IMR-90 (cell line): ENCODE measurements around the gene XCR1. TPM values are rescaled to one million over a fixed set of nuclear protein-coding genes. Genes with fewer than 3 reads are reported as not detected.
A peak's percentile ranks its signal among the peaks of the same experiment; 100 is the strongest.

Source experiments
- ATAC-seq: fragments of 200-7000 bp; cut with Tn5 transposase; 2 replicates; pipeline ENCODE4 v1.9.1; 2020; ENCODE audit warnings: low read depth, mild to moderate bottlenecking, moderate library complexity
- BruUV-seq: library from RNA; stranded (reverse); fragments of 400-500 nt; replicated peaks from 2 replicates; lab custom pipeline; 2021; lab: Mats Ljungman, UMichigan
- CTCF ChIA-PET: fragments of 300-600 bp; formaldehyde crosslinking; extraction: SDS; loops from one replicate; lab custom pipeline; 2021; ENCODE audit warnings: antibody characterized with exemption; lab: Yijun Ruan, JAX
- POLR2A ChIA-PET: fragments of 300-600 bp; sonication (Branson Sonifier 250); formaldehyde crosslinking; loops from one replicate; lab custom pipeline; 2022; ENCODE audit warnings: antibody characterized with exemption; ENCODE audit not compliant: unreplicated experiment; lab: Charles Lee
- DNase-seq: peaks from one replicate; pipeline ENCODE4 v3.0.0; 2013
- H2AFZ ChIP-seq: replicated peaks from 2 replicates; pipeline ENCODE3; 2013; ENCODE audit warnings: low read length, mild to moderate bottlenecking; ENCODE audit not compliant: poor library complexity
- H2AK5ac ChIP-seq: 2 replicates; pipeline ENCODE4 v1.6.1; 2013; ENCODE audit warnings: low read depth, low read length, inconsistent platforms
- H2AK9ac ChIP-seq: replicated peaks from 2 replicates; pipeline ENCODE3; 2013; ENCODE audit warnings: mild to moderate bottlenecking, low read depth, low read length, moderate library complexity; ENCODE audit not compliant: poor library complexity
- H2BK120ac ChIP-seq: 2 replicates; pipeline ENCODE4 v1.6.1; 2013; ENCODE audit warnings: low read depth, low read length, inconsistent platforms
- H2BK15ac ChIP-seq: 3 replicates; pipeline ENCODE4 v1.6.1; 2013; ENCODE audit warnings: low read depth, low read length, inconsistent platforms
- H2BK20ac ChIP-seq: 2 replicates; pipeline ENCODE4 v1.6.1; 2013; ENCODE audit warnings: low read depth, mild to moderate bottlenecking, inconsistent platforms, low read length, moderate library complexity
- H2BK5ac ChIP-seq: 2 replicates; pipeline ENCODE4 v1.6.1; 2013; ENCODE audit warnings: mild to moderate bottlenecking, low read depth, low read length, inconsistent platforms; ENCODE audit not compliant: poor library complexity, severe bottlenecking
- H3K14ac ChIP-seq: replicated peaks from 2 replicates; pipeline ENCODE4 v1.6.1; 2013; ENCODE audit warnings: low read depth, low read length, inconsistent platforms
- H3K18ac ChIP-seq: 2 replicates; pipeline ENCODE4 v1.6.1; 2013; ENCODE audit warnings: low read depth, low read length, control low read depth
- H3K23ac ChIP-seq: 2 replicates; pipeline ENCODE4 v1.6.1; 2013; ENCODE audit warnings: low read depth, low read length, inconsistent platforms
- H3K27ac ChIP-seq: 2 replicates; pipeline ENCODE4 v1.5.1; 2013; ENCODE audit warnings: mild to moderate bottlenecking, control low read depth, low read length; ENCODE audit not compliant: insufficient read depth
- H3K27me3 ChIP-seq: 2 replicates; pipeline ENCODE4 v1.6.1; 2013; ENCODE audit warnings: low read length; ENCODE audit not compliant: control insufficient read depth, insufficient read depth
- H3K36me3 ChIP-seq: 2 replicates; pipeline ENCODE4 v1.6.1; 2013; ENCODE audit warnings: low read length, mixed read lengths; ENCODE audit not compliant: control insufficient read depth, insufficient read depth
- H3K4ac ChIP-seq: 2 replicates; pipeline ENCODE4 v1.6.1; 2013; ENCODE audit warnings: low read depth, low read length, inconsistent platforms
- H3K4me1 ChIP-seq: 2 replicates; pipeline ENCODE4 v1.6.1; 2013; ENCODE audit warnings: low read length, mixed read lengths; ENCODE audit not compliant: control insufficient read depth, insufficient read depth
- H3K4me2 ChIP-seq: 2 replicates; pipeline ENCODE4 v1.6.1; 2013; ENCODE audit warnings: low read depth, mild to moderate bottlenecking, control low read depth, low read length, moderate library complexity
- H3K4me3 ChIP-seq: 2 replicates; pipeline ENCODE4 v1.5.1; 2013; ENCODE audit warnings: low read depth, mild to moderate bottlenecking, control low read depth, low read length, moderate library complexity; ENCODE audit not compliant: insufficient read depth
- H3K56ac ChIP-seq: 2 replicates; pipeline ENCODE4 v1.6.1; 2013; ENCODE audit warnings: low read length, inconsistent platforms; ENCODE audit not compliant: insufficient read depth; ENCODE audit errors: extremely low read depth
- H3K79me1 ChIP-seq, 2 experiments: 2 replicates each; pipeline ENCODE4 v1.6.1; 2013; ENCODE audit warnings: low read length in 2 of 2, inconsistent platforms in 1 of 2, low read depth in 1 of 2
- H3K9ac ChIP-seq: 2 replicates; pipeline ENCODE4 v1.6.1; 2013; ENCODE audit warnings: low read depth, low read length, control low read depth
- H3K9me1 ChIP-seq: 2 replicates; pipeline ENCODE4 v1.6.1; 2013; ENCODE audit warnings: low read length, inconsistent platforms; ENCODE audit not compliant: insufficient read depth
- H3K9me3 ChIP-seq: 2 replicates; pipeline ENCODE4 v1.6.1; 2013; ENCODE audit warnings: low read length; ENCODE audit not compliant: control insufficient read depth, insufficient read depth
- H4K20me1 ChIP-seq: 2 replicates; pipeline ENCODE4 v1.6.1; 2013; ENCODE audit warnings: low read length, inconsistent platforms; ENCODE audit not compliant: insufficient read depth
- H4K5ac ChIP-seq: 2 replicates; pipeline ENCODE4 v1.6.1; 2013; ENCODE audit warnings: mild to moderate bottlenecking, low read depth, low read length, control low read depth
- H4K8ac ChIP-seq, 2 experiments: 2 replicates each; pipeline ENCODE4 v1.6.1; 2013; ENCODE audit warnings: low read depth in 2 of 2, low read length in 2 of 2, control low read depth in 1 of 2, inconsistent platforms in 1 of 2
- H4K91ac ChIP-seq: 2 replicates; pipeline ENCODE4 v1.6.1; 2013; ENCODE audit warnings: low read depth, low read length, inconsistent platforms; ENCODE audit not compliant: insufficient read depth
- CEBPB ChIP-seq: IDR thresholded peaks from 2 replicates; pipeline ENCODE4 v1.6.1; 2012; ENCODE audit warnings: low read depth, low read length, improper control_type of control experiment
- CHD1 ChIP-seq: IDR thresholded peaks from 2 replicates; pipeline ENCODE4 v1.6.1; 2012; ENCODE audit warnings: low read depth, low read length, improper control_type of control experiment
- CTCF ChIP-seq: conservative IDR thresholded peaks from 2 replicates; pipeline ENCODE4 v1.5.1; 2012; ENCODE audit warnings: mild to moderate bottlenecking, low read depth, low read length, improper control_type of control experiment
- FOS ChIP-seq: fragments of 150-350 bp; IDR thresholded peaks from 2 replicates; pipeline ENCODE4 v1.6.1; 2016; ENCODE audit warnings: low read depth, low read length
- RAD21 ChIP-seq: IDR thresholded peaks from 2 replicates; pipeline ENCODE4 v1.6.1; 2012; ENCODE audit warnings: low read length, improper control_type of control experiment
- RCOR1 ChIP-seq: IDR thresholded peaks from 2 replicates; pipeline ENCODE4 v1.6.1; 2012; ENCODE audit warnings: mild to moderate bottlenecking, low read length, improper control_type of control experiment; ENCODE audit not compliant: insufficient replicate concordance
- dilution Hi-C: fragments of 300-500 bp; cut with HindIII; formaldehyde crosslinking; loops from one replicate; pipeline ENCODE4 v1.14.3; 2018; ENCODE audit warnings: low sequenced_read_pairs; ENCODE audit not compliant: unreplicated experiment
- in situ Hi-C: fragments of 300-500 bp; cut with MboI; formaldehyde crosslinking; loops from 3 replicates; pipeline ENCODE4 v1.14.3; 2019; ENCODE audit warnings: low sequenced_read_pairs, inconsistent platforms, mixed read lengths
- intact Hi-C: fragments of 100-400 bp; cut with micrococcal nuclease; formaldehyde crosslinking; loops from 2 replicates; pipeline ENCODE4 v1.10.0; 2022
- polyA plus RNA-seq, 3 experiments: library from polyadenylated mRNA; depleted of rRNA; stranded (reverse); fragments of >200 nt; gene quantifications; 2 replicates each; pipeline ENCODE4 v1.2.3, GENCODE V29; 2012; ENCODE audit warnings: low replicate concordance in 1 of 3
- total RNA-seq: library from RNA; depleted of rRNA; stranded (reverse); fragments of >200 nt; gene quantifications from 2 replicates; pipeline ENCODE4 v1.2.3, GENCODE V29; 2012

The XCR1 gene
- total and polyA plus RNA-seq, 2 of the 4 experiments (the other 2 are of a cell fraction): not detected

DNA sequence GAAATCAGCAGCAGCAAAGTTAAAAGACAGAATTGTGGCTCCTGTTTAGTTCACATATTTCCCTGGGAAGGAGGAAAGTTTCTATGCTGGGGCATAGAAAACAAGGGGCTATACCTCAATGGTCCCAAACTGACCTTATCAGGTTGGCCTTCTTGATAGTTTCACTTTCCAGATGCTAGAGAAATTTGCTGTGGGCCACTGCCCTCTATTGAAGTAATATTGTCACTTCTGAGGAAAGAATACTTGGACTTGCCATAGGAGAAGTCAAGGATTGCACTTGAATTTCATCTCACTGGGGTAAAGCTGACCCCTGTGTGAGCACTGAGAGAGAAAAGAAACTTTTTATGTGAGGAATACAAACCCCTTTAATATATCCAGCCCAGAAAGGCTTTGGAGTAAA is 49.3 kb upstream of the XCR1 start:
- Histone ChIP-seq H2BK15ac (no peak overlapping the region), H3K56ac (no peak overlapping the region), H2AFZ (no peak overlapping the region), H3K4me3 (no peak overlapping the region), H4K91ac (no peak overlapping the region), H3K18ac (no peak overlapping the region), H4K20me1 (no peaks in the 10 kb centered on the region), H3K79me1 (no peaks in the 10 kb centered on the region), H3K9me3 (peaks cover 2% of the 10 kb centered on the region; the same call in 1 of the 2 replicates), H2AK9ac (no peak overlapping the region), H3K27me3 (peaks cover 12% of the 10 kb centered on the region), H3K4me2 (no peak overlapping the region), H3K4ac (no peak overlapping the region), H3K36me3 (no peaks in the 10 kb centered on the region), H3K9me1 (no peaks in the 10 kb centered on the region), H4K5ac (no peak overlapping the region), H2BK120ac (no peak overlapping the region), H2BK20ac (no peak overlapping the region), H3K4me1 (no peaks in the 10 kb centered on the region), H3K27ac (no peak overlapping the region), H2AK5ac (no peak overlapping the region), H4K8ac (no peak overlapping the region), H3K14ac (no peak overlapping the region), H2BK5ac (no peak overlapping the region), H3K23ac (no peak overlapping the region), H3K9ac (no peak overlapping the region)
- dilution Hi-C loops (no loop called here), intact Hi-C loops (loop anchor here (5.0 kb wide), 2 partner anchors 234 to 481 kb away; partner anchors contain the start of gene LZTFL1), in situ Hi-C loops (loop anchor here (5.0 to 25.0 kb wide), 4 partner anchors 134 to 1039 kb away; partner anchors contain the start of genes CLEC3B and CXCR6)
- BruUV-seq: no TSS peak
- TF ChIP-seq RAD21 (peak; percentile 45), CHD1 (no peak), FOS (no peak), CEBPB (no peak), RCOR1 (no peak), CTCF (peak; percentile 45)
- ChIA-PET POLR2A (no interaction called here), CTCF (interaction anchor here (0.6 to 6.8 kb wide), 11 partner anchors 39 to 946 kb away, joined by 3 to 84 read pairs (median 3); partner anchors contain the start of gene CXCR6)
- ATAC-seq (no peak), DNase-seq (peak; percentile 13)
